PC-3 (cell line): ENCODE results near the gene EEF1A2. TPM values are rescaled to one million over a fixed set of nuclear protein-coding genes. Genes with fewer than 3 reads are reported as not detected.
A peak's percentile ranks its signal among the peaks of the same experiment; 100 is the strongest.

Experiments used
- ATAC-seq: fragments of 200-7000 bp; cut with Tn5 transposase; 2 replicates; pipeline ENCODE4 v1.9.1; 2020; ENCODE audit warnings: mild to moderate bottlenecking, moderate library complexity
- BruUV-seq: library from RNA; stranded (reverse); fragments of 400-500 nt; replicated peaks from 2 replicates; lab custom pipeline; 2021; lab: Mats Ljungman, UMichigan
- CTCF ChIA-PET: fragments of 300-600 bp; sonication (Branson Sonifier 250); formaldehyde crosslinking; loops from one replicate; lab custom pipeline; 2022; ENCODE audit warnings: antibody characterized with exemption; lab: Charles Lee
- POLR2A ChIA-PET: fragments of 300-600 bp; sonication (Branson Sonifier 250); formaldehyde crosslinking; loops from one replicate; lab custom pipeline; 2022; ENCODE audit warnings: antibody characterized with exemption; ENCODE audit not compliant: unreplicated experiment; lab: Charles Lee
- DNase-seq: peaks from one replicate; pipeline ENCODE4 v3.0.0-alpha.2; 2015
- H2AFZ ChIP-seq: fragments of 300-600 bp; sonication (generic); 2 replicates; pipeline ENCODE4 v1.6.0; 2016; ENCODE audit warnings: antibody characterized with exemption, low read length
- H3F3A ChIP-seq: fragments of 300-600 bp; sonication (generic); one replicate; pipeline ENCODE4 v1.6.0; 2017; ENCODE audit warnings: antibody characterized with exemption, low read length, control low read depth, mild to moderate bottlenecking; ENCODE audit not compliant: unreplicated experiment
- H3K27ac ChIP-seq: fragments of 300-600 bp; sonication (generic); 2 replicates; pipeline ENCODE4 v1.5.1; 2016; ENCODE audit warnings: mild to moderate bottlenecking, low read length
- H3K27me3 ChIP-seq: fragments of 300-600 bp; sonication (generic); 2 replicates; pipeline ENCODE4 v1.6.1; 2016; ENCODE audit warnings: low read length, mixed read lengths
- H3K36me3 ChIP-seq: fragments of 300-600 bp; sonication (generic); 2 replicates; pipeline ENCODE4 v1.6.1; 2016; ENCODE audit warnings: low read depth, mixed run types, low read length, mixed read lengths
- H3K4me1 ChIP-seq: fragments of 300-600 bp; sonication (generic); 2 replicates; pipeline ENCODE4 v1.5.1; 2016; ENCODE audit warnings: low read length; ENCODE audit not compliant: insufficient read depth
- H3K4me2 ChIP-seq: fragments of 300-600 bp; sonication (generic); 2 replicates; pipeline ENCODE4 v1.6.0; 2016; ENCODE audit warnings: low read length
- H3K4me3 ChIP-seq: fragments of 300-600 bp; sonication (generic); 2 replicates; pipeline ENCODE4 v1.5.1; 2016; ENCODE audit warnings: mild to moderate bottlenecking, low read length, mixed read lengths
- H3K79me2 ChIP-seq: fragments of 300-600 bp; sonication (generic); 2 replicates; pipeline ENCODE4 v1.6.1; 2017; ENCODE audit warnings: low read length, mixed read lengths
- H3K9ac ChIP-seq: fragments of 300-600 bp; sonication (generic); 2 replicates; pipeline ENCODE4 v1.6.0; 2016; ENCODE audit warnings: mild to moderate bottlenecking, low read length
- H3K9me2 ChIP-seq: fragments of 300-600 bp; sonication (generic); replicated peaks from 2 replicates; pipeline ENCODE4 v1.6.1; 2016; ENCODE audit warnings: mixed run types, low read length, mixed read lengths
- H3K9me3 ChIP-seq: fragments of 300-600 bp; sonication (generic); 2 replicates; pipeline ENCODE4 v1.6.1; 2016; ENCODE audit warnings: low read length, mixed read lengths
- H4K20me1 ChIP-seq: fragments of 300-600 bp; sonication (generic); 2 replicates; pipeline ENCODE4 v1.6.1; 2016; ENCODE audit warnings: low read length, mixed read lengths
- EZH2 ChIP-seq: fragments of 300-600 bp; sonication (generic); IDR thresholded peaks from one replicate; pipeline ENCODE4 v1.6.1; 2017; ENCODE audit warnings: antibody characterized with exemption, mild to moderate bottlenecking, low read length; ENCODE audit not compliant: unreplicated experiment
- EZH2phosphoT487 ChIP-seq: fragments of 300-600 bp; sonication (generic); IDR thresholded peaks from 2 replicates; pipeline ENCODE4 v1.6.1; 2018; ENCODE audit warnings: mild to moderate bottlenecking, antibody characterized with exemption, low read length, borderline replicate concordance
- intact Hi-C: fragments of 100-400 bp; cut with micrococcal nuclease; formaldehyde crosslinking; loops from 2 replicates; pipeline ENCODE4 v1.9.0; 2023
- total RNA-seq: library from RNA; depleted of rRNA; stranded (reverse); fragments of >200 nt; gene quantifications from 2 replicates; pipeline ENCODE4 v1.2.3, GENCODE V29; 2014
- TF ChIP-seq, protein P1 (sequence below): fragments of 300-600 bp; sonication (generic); conservative IDR thresholded peaks from 2 replicates; pipeline ENCODE4 v1.5.1; 2017; ENCODE audit warnings: antibody characterized with exemption, low read depth, mild to moderate bottlenecking, low read length

The EEF1A2 gene
- total RNA-seq, 1 experiment from 2014 or later: 463 TPM

DNA sequence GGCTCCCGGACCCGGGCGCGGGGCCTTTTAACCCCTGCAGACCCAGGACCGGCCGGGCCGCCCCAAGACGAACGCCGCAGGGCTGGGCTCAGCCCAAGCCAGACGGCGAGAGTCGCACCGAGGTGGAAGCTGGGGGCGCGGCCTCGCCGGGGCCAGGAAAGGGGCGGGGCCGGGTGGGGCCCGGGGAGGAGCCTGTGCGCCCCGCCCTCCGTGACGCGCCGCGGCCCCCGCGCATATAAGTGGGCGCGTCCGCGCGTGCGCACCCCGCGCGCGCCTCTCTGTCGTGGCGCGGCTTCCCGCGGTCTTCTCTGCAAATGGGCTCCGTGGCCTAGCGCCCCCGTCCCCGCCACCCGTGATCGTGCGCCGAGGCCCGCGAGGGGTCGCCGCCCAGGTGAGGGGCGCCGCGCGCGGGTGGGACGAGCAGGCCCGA, 21.6 kb upstream of the EEF1A2 start, which contains the start of gene PPDPF:
TSS of gene PPDPF (plus strand) at position 262 of the 430 bp plus-strand sequence. CDS start 544 bp downstream, outside the sequence.
- intact Hi-C loops: loop anchor here (1.0 kb wide), 1 partner anchor 78 kb away; no protein-coding TSS in a partner anchor
- POLR2A ChIA-PET: interaction anchor here (0.5 to 1.8 kb wide), 17 partner anchors 14 to 583 kb away, joined by 3 to 23 read pairs (median 8); partner anchors contain the start of genes GID8, HELZ2, PTK6 and TPD52L2

GRCh38 chr20:63519668-63520503, 21.0 kb upstream of the EEF1A2 start:
- TSS peak; percentile 59 for BruUV-seq

More for the DNA sequence above, 21.6 kb upstream of the EEF1A2 start, which contains the start of gene PPDPF:
- Histone ChIP-seq H3K79me2 (peaks cover 27% of the 10 kb centered on the region), H3F3A (peaks cover 8% of the 10 kb centered on the region), H3K9ac (peak within 1 kb of the TSS; percentile 93), H3K4me3 (peak within 1 kb of the TSS; percentile 99), H3K4me2 (peak within 1 kb of the TSS; percentile 93), H4K20me1 (peaks cover 24% of the 10 kb centered on the region), H2AFZ (peak within 1 kb of the TSS; percentile 84), H3K27me3 (no peaks in the 10 kb centered on the region), H3K27ac (peak within 1 kb of the TSS; percentile 75), H3K4me1 (peaks cover 13% of the 10 kb centered on the region), H3K36me3 (peaks cover 24% of the 10 kb centered on the region), H3K9me2 (no peaks in the 10 kb centered on the region), H3K9me3 (no peaks in the 10 kb centered on the region)
- DNase-seq (peak; percentile 84), ATAC-seq (peak; percentile 70)
- BruUV-seq: no TSS peak
- TF ChIP-seq EZH2phosphoT487: no peak
- TF ChIP-seq EZH2: no peak
- TF ChIP-seq, protein P1, sequence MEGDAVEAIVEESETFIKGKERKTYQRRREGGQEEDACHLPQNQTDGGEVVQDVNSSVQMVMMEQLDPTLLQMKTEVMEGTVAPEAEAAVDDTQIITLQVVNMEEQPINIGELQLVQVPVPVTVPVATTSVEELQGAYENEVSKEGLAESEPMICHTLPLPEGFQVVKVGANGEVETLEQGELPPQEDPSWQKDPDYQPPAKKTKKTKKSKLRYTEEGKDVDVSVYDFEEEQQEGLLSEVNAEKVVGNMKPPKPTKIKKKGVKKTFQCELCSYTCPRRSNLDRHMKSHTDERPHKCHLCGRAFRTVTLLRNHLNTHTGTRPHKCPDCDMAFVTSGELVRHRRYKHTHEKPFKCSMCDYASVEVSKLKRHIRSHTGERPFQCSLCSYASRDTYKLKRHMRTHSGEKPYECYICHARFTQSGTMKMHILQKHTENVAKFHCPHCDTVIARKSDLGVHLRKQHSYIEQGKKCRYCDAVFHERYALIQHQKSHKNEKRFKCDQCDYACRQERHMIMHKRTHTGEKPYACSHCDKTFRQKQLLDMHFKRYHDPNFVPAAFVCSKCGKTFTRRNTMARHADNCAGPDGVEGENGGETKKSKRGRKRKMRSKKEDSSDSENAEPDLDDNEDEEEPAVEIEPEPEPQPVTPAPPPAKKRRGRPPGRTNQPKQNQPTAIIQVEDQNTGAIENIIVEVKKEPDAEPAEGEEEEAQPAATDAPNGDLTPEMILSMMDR: no peak
- CTCF ChIA-PET: interaction anchor here (0.6 to 1.7 kb wide), 3 partner anchors 17 to 286 kb away, joined by 3 to 21 read pairs (median 4); partner anchors contain the start of gene PTK6

More at GRCh38 chr20:63519668-63520503, 21.0 kb upstream of the EEF1A2 start:
- H3K4me3 ChIP-seq: peak overlapping the region; percentile 99
- H3K9ac ChIP-seq: peak overlapping the region; percentile 93
- CTCF ChIA-PET: interaction anchor here (0.6 to 1.7 kb wide), 3 partner anchors 18 to 285 kb away, joined by 3 to 21 read pairs (median 4); partner anchors contain the start of gene PTK6
- no peaks in the 10 kb centered on the region for H3K9me3 ChIP-seq
- H3K4me1 ChIP-seq: peaks cover 13% of the 10 kb centered on the region
- POLR2A ChIA-PET: interaction anchor here (0.5 to 1.8 kb wide), 14 partner anchors 15 to 582 kb away, joined by 3 to 23 read pairs (median 12); partner anchors contain the start of genes GID8 and HELZ2
- peaks cover 27% of the 10 kb centered on the region for H3K79me2 ChIP-seq
- peak overlapping the region; percentile 93 for H3K4me2 ChIP-seq
- intact Hi-C loops: loop anchor here (1.0 kb wide), 1 partner anchor 78 kb away; no protein-coding TSS in a partner anchor
- DNase-seq (peak; percentile 51), ATAC-seq (peak; percentile 51)
- no peaks in the 10 kb centered on the region for H3K27me3 ChIP-seq
- H3K9me2 ChIP-seq: no peaks in the 10 kb centered on the region
- peak overlapping the region; percentile 75 for H3K27ac ChIP-seq
- peaks cover 24% of the 10 kb centered on the region for H4K20me1 ChIP-seq
- peak overlapping the region; percentile 84 for H2AFZ ChIP-seq
- TF ChIP-seq EZH2phosphoT487 (no peak), EZH2 (no peak)
- TF ChIP-seq, protein P1: 0 out of 2 replicates have a peak, but pooled peaks have one; percentile 35
- H3F3A ChIP-seq: peaks cover 7% of the 10 kb centered on the region
- H3K36me3 ChIP-seq: peaks cover 24% of the 10 kb centered on the region
